GM18499 (cell line): ENCODE results near the gene SLX9.

Source experiments
- ATAC-seq: cut with Tn5 transposase; IDR thresholded peaks from one replicate; pipeline ENCODE4 v1.9.1; 2021; ENCODE audit warnings: moderate number of reproducible peaks; ENCODE audit not compliant: insufficient read depth, unreplicated experiment

The SLX9 gene

GRCh38 chr21:44996983-44997936 lies 57.4 kb downstream of the SLX9 start:
- no peak for ATAC-seq

- no peak for ATAC-seq
Observed at GRCh38 chr21:44998086-44998620, 58.3 kb downstream of the SLX9 start.

- no peak for ATAC-seq
Observed at GRCh38 chr21:44998621-44999427, 59.0 kb downstream of the SLX9 start.

- no peak for ATAC-seq
Observed at GRCh38 chr21:44999428-44999971, 59.7 kb downstream of the SLX9 start.

- ATAC-seq = no peak
Observed at GRCh38 chr21:44999972-45000636, 60.3 kb downstream of the SLX9 start.

- no peak for ATAC-seq
Observed at GRCh38 chr21:45000637-45001133, 60.9 kb downstream of the SLX9 start.

GRCh38 chr21:45001134-45002095 lies 61.6 kb downstream of the SLX9 start:
- no peak for ATAC-seq

- ATAC-seq = no peak
Observed at GRCh38 chr21:45002381-45003204, 62.8 kb downstream of the SLX9 start.

GRCh38 chr21:45003331-45004058 lies 63.7 kb downstream of the SLX9 start:
- no peak for ATAC-seq

GRCh38 chr21:45004059-45004422 lies 64.2 kb downstream of the SLX9 start:
- ATAC-seq = no peak

GRCh38 chr21:45004481-45005247 lies 64.8 kb downstream of the SLX9 start:
- ATAC-seq = no peak

GRCh38 chr21:45006536-45007095 lies 66.8 kb downstream of the SLX9 start:
- ATAC-seq = no peak

GRCh38 chr21:45009616-45010015 lies 69.8 kb downstream of the SLX9 start:
- ATAC-seq = no peak

GRCh38 chr21:45010096-45010495 lies 70.3 kb downstream of the SLX9 start:
- no peak for ATAC-seq

- no peak for ATAC-seq
Observed at GRCh38 chr21:45010860-45011259, 71.0 kb downstream of the SLX9 start.

- no peak for ATAC-seq
Observed at GRCh38 chr21:45011426-45011825, 71.6 kb downstream of the SLX9 start.
